Osteoblast (primary cell): ENCODE data around the gene ACTRT1. TPM values are rescaled to one million over a fixed set of nuclear protein-coding genes. Genes with fewer than 3 reads are reported as not detected.

Experiments used
- DNase-seq: peaks from one replicate; pipeline ENCODE4 v3.0.0; 2011; ENCODE audit warnings: low spot score, mixed read lengths; ENCODE audit not compliant: insufficient read length; ENCODE audit errors: missing footprints
- H2AFZ ChIP-seq: 2 replicates; pipeline ENCODE4 v1.6.0; 2011; ENCODE audit warnings: mild to moderate bottlenecking, low read length
- H3K27ac ChIP-seq: 2 replicates; pipeline ENCODE4 v1.5.1; 2011; ENCODE audit warnings: mild to moderate bottlenecking, low read depth, low read length, moderate library complexity
- H3K27me3 ChIP-seq: 2 replicates; pipeline ENCODE4 v1.6.0; 2012; ENCODE audit warnings: mild to moderate bottlenecking, control low read depth, inconsistent platforms, low read length, moderate library complexity; ENCODE audit not compliant: insufficient read depth
- H3K36me3 ChIP-seq: 2 replicates; pipeline ENCODE4 v1.5.1; 2011; ENCODE audit warnings: mild to moderate bottlenecking, low read length, control low read depth, moderate library complexity; ENCODE audit not compliant: insufficient read depth
- H3K4me1 ChIP-seq: 2 replicates; pipeline ENCODE4 v1.5.1; 2011; ENCODE audit warnings: mild to moderate bottlenecking, low read length, control low read depth, moderate library complexity; ENCODE audit not compliant: insufficient read depth
- H3K4me2 ChIP-seq: 2 replicates; pipeline ENCODE4 v1.6.0; 2011; ENCODE audit warnings: mild to moderate bottlenecking, low read length; ENCODE audit not compliant: insufficient read depth
- H3K4me3 ChIP-seq: fragments of 200-600 bp; sonication (generic); 3 replicates; pipeline ENCODE4 v1.5.1; 2012; ENCODE audit warnings: mild to moderate bottlenecking, low read length, inconsistent platforms; ENCODE audit not compliant: insufficient read depth
- H3K79me2 ChIP-seq: 2 replicates; pipeline ENCODE4 v1.6.0; 2012; ENCODE audit warnings: mild to moderate bottlenecking, low read length, control low read depth, inconsistent platforms; ENCODE audit not compliant: insufficient read depth
- H3K9me3 ChIP-seq: 2 replicates; pipeline ENCODE4 v1.5.1; 2011; ENCODE audit warnings: low read depth, low read length, control low read depth
- H4K20me1 ChIP-seq: 2 replicates; pipeline ENCODE4 v1.6.0; 2012; ENCODE audit warnings: mild to moderate bottlenecking, low read length, control low read depth; ENCODE audit not compliant: insufficient read depth
- CTCF ChIP-seq: IDR thresholded peaks from 2 replicates; pipeline ENCODE4 v1.5.1; 2011; ENCODE audit warnings: mild to moderate bottlenecking, low read depth, low read length, moderate library complexity; ENCODE audit errors: extremely low read depth
- total RNA-seq: library from RNA; depleted of rRNA; stranded (reverse); fragments of >200 nt; gene quantifications from 2 replicates; pipeline ENCODE4 v1.2.3, GENCODE V29; 2012

ACTRT1 gene
- total RNA-seq, 1 donor = not detected

- no peak for TF ChIP-seq CTCF
- H2AFZ ChIP-seq = no peak overlapping the region
- H3K36me3 ChIP-seq = no peaks in the 10 kb centered on the region
- H3K4me3 ChIP-seq = no peak overlapping the region
- DNase-seq = no peak
- H3K9me3 ChIP-seq = no peaks in the 10 kb centered on the region
- no peaks in the 10 kb centered on the region for H3K79me2 ChIP-seq
- H3K4me2 ChIP-seq = no peak overlapping the region
- no peaks in the 10 kb centered on the region for H3K27me3 ChIP-seq
- no peaks in the 10 kb centered on the region for H4K20me1 ChIP-seq
- H3K4me1 ChIP-seq = no peaks in the 10 kb centered on the region
- H3K27ac ChIP-seq = no peak overlapping the region
Measured at GRCh38 chrX:128035318-128035717, 16.9 kb downstream of the ACTRT1 start.

GRCh38 chrX:128021566-128021965 is 30.6 kb downstream of the ACTRT1 start:
- Histone ChIP-seq H3K9me3 (no peaks in the 10 kb centered on the region), H3K79me2 (no peaks in the 10 kb centered on the region), H3K4me1 (no peaks in the 10 kb centered on the region), H2AFZ (no peak overlapping the region), H3K4me3 (no peak overlapping the region), H4K20me1 (no peaks in the 10 kb centered on the region), H3K36me3 (no peaks in the 10 kb centered on the region), H3K4me2 (no peak overlapping the region), H3K27ac (no peak overlapping the region), H3K27me3 (no peaks in the 10 kb centered on the region)
- no peak for DNase-seq
- no peak for TF ChIP-seq CTCF

- TF ChIP-seq CTCF = no peak
- H3K36me3 ChIP-seq = no peaks in the 10 kb centered on the region
- no peak overlapping the region for H3K4me3 ChIP-seq
- H3K27me3 ChIP-seq = no peaks in the 10 kb centered on the region
- H2AFZ ChIP-seq = no peak overlapping the region
- H4K20me1 ChIP-seq = no peaks in the 10 kb centered on the region
- no peaks in the 10 kb centered on the region for H3K9me3 ChIP-seq
- no peak for DNase-seq
- H3K4me2 ChIP-seq = no peak overlapping the region
- no peak overlapping the region for H3K27ac ChIP-seq
- H3K4me1 ChIP-seq = no peaks in the 10 kb centered on the region
- no peaks in the 10 kb centered on the region for H3K79me2 ChIP-seq
Measured at GRCh38 chrX:128020701-128021100, 31.5 kb downstream of the ACTRT1 start.

- TF ChIP-seq CTCF = no peak
Measured at GRCh38 chrX:128019218-128019617, 33.0 kb downstream of the ACTRT1 start.

More at GRCh38 chrX:128019218-128019617, 33.0 kb downstream of the ACTRT1 start:
- no peak overlapping the region for H3K27ac ChIP-seq
- H3K4me3 ChIP-seq = no peak overlapping the region
- no peaks in the 10 kb centered on the region for H4K20me1 ChIP-seq
- no peaks in the 10 kb centered on the region for H3K4me1 ChIP-seq
- H3K4me2 ChIP-seq = no peak overlapping the region
- H3K36me3 ChIP-seq = no peaks in the 10 kb centered on the region
- no peak overlapping the region for H2AFZ ChIP-seq
- no peaks in the 10 kb centered on the region for H3K27me3 ChIP-seq
- no peak for DNase-seq
- no peaks in the 10 kb centered on the region for H3K79me2 ChIP-seq
- H3K9me3 ChIP-seq = no peaks in the 10 kb centered on the region
